GM12878 (cell line): ENCODE data around the gene ANAPC4.
A peak's percentile ranks its signal among the peaks of the same experiment; 100 is the strongest.

ENCODE experiments used
- EZH2 ChIP-seq: IDR thresholded peaks from 2 replicates; pipeline ENCODE4 v1.6.1; 2012; ENCODE audit warnings: low read depth, mild to moderate bottlenecking, control low read depth, inconsistent platforms, low read length, borderline replicate concordance; ENCODE audit not compliant: control insufficient read depth
- KDM1A ChIP-seq: fragments of 200-600 bp; sonication (generic); IDR thresholded peaks from 2 replicates; pipeline ENCODE4 v1.6.1; 2016; ENCODE audit warnings: borderline replicate concordance
- POLR2A ChIP-seq: IDR thresholded peaks from 2 replicates; pipeline ENCODE4 v1.6.1; 2011; ENCODE audit warnings: low read depth, mild to moderate bottlenecking, low read length
- ZNF207 ChIP-seq: fragments of 450-650 bp; IDR thresholded peaks from 2 replicates; pipeline ENCODE4 v1.6.1; 2014; ENCODE audit warnings: antibody characterized with exemption, mild to moderate bottlenecking, borderline replicate concordance
- ZNF384 ChIP-seq: IDR thresholded peaks from 2 replicates; pipeline ENCODE4 v1.6.1; 2012; ENCODE audit warnings: low read depth, mild to moderate bottlenecking, low read length, improper control_type of control experiment, borderline replicate concordance

DNA sequence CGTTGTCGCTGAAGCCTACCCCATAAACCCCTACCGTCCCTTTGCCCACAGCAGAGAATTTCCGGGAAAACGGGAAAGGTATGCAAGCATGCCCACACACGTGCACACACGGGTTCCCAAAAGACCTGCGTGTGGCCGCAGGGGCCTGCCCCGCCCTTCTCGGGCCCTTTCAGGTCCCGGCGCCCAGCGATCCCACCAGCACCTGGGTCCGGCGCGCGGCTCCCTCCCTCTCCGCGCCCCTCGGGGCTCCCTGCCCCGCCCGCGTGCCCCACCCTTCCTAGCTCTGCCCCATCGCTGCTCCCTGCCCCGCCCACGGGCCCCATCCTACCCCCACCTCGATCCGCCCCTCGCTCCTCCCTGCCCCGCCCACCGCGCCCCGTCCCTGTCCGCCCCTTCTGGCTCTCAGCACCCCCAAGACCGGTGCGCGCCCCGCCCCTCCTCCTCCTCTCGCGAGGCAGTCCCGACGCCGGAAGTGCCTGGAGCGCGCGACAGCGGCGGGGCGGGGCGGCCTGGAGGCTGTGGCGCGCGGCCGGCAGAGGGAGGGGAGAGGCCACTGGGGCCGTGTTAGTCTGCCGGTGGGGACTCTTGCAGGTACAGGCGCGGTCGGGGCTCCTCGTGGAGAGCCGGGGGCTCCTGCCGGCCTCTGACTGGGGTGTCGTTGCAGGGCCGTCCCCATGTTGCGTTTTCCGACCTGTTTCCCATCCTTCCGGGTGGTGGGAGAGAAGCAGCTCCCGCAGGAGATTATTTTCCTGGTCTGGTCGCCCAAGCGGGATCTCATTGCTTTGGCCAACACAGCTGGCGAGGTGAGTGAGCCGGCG, at the start of gene ANAPC4:
- no peak for TF ChIP-seq ZNF384
- no peak for TF ChIP-seq KDM1A
- no peak for TF ChIP-seq EZH2
- TF ChIP-seq ZNF207: no peak
- TF ChIP-seq POLR2A: peak; percentile 97
